Activated CD4-positive, alpha-beta T cell treated with anti-CD3 and anti-CD28 coated beads, Interleukin-2, amount 50 U/mL, for 4 hours (primary cell): Measurements from ENCODE around the gene ARHGAP26.
"Not testable (repeated sequence)": the region's sequence is repeated elsewhere in the genome, so short reads cannot be mapped to it uniquely, and the experiment has no call there.

ENCODE experiments used
- DNase-seq, 2 experiments: peaks; one replicate each; pipeline ENCODE4 v3.0.0-alpha.2; 2020

Gene ARHGAP26

DNA sequence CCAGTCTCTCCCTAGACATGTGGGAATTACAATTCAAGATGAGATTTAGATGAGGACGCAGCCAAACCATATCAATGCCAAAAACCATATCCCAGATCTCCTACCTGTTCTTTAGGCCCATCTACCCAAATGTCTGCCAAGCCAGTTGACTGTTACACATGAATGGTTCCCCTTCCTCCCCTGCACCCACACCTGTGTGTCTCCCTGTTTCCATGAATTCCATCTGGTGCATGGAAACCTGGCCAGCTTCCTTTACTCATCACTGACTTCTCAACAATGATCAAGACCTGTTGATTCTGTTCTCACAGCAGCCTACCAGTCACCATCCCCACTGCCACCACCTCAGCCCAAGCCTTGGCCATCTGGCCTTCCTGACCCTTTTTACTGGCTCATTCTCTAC is 410.6 kb downstream of the ARHGAP26 start:
- DNase-seq = no peak

DNA sequence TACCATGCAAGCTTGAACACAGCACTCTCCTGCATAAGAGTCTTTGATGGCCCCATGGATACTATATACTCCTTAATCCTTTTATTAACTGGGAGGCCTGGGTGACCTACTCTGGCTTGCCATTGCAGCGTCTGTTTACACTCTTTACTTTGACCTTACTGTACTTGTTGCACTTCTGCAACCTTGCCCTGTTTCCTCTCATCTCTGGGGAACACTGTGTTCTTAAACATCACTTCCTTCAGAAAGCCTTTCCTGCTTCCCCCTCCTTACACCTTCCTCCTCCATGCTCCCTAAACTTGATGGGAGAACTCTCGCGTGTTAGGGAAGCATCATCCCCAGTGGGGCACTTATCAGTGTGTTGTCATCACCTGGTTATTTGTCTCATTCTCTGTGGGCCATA is 411.0 kb downstream of the ARHGAP26 start:
- DNase-seq = no peak

DNA sequence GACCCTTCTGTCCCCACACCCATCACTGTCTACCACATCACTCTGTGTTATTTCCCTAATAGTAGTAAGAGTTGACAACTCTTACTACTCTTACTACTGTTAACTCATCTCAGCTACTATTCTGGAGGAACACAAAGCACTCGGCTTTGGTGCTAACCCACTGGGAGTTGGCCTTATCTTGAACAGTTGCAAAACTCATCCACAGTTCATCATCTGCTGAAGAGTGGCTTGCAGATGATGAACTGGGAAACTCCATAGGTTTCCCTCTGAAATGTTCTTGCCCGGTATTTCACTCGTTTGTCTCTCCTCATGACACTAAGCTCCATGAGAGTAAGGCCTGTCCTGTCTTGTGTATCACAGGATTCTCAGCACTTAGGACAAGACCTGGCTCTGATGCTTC is 411.9 kb downstream of the ARHGAP26 start:
- DNase-seq = no peak

DNA sequence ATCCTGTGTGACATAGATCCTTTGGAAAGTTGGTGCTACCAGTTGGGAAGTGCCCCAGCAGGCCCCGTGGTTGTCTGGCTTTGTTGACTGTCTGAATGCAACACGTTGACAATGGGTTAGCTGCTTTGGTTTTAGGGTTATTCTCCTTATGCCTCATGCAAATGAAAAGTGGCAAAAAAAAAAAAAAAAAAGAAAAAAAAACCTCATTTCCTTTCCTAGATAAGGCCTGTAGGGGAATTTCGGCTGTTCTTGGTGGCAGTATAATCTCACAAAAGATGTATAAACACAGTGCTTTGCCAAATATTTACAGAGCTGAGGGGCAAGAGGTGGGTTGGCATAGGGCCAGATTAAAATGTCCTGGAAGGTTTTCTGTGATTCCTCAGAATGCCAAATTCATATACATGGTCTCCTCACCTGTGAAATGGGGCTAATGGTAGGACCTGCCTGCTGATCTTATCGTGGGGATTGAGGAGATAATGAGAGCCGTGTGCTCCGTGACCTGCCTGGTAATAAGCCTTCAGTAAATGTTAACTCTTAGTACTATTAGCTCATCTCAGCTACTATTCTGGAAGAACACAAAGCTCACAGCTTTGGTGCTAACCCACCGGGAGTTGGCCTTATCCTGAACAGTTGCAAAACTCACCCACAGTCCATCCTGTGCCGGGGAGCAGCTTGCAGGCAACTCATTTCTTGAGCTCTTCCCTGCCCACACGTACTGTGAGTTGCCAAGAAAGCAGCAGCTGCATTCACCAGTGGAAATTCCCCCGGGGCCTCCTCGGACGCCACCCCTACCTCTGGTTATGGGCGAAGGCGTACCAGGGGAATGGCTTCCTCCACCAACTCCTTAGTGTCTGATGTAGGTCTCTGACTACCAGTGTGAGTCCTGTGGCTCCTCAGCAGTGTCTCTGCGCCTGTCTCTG is 413.0 kb downstream of the ARHGAP26 start:
- DNase-seq = peak; percentile 31 to 52

DNA sequence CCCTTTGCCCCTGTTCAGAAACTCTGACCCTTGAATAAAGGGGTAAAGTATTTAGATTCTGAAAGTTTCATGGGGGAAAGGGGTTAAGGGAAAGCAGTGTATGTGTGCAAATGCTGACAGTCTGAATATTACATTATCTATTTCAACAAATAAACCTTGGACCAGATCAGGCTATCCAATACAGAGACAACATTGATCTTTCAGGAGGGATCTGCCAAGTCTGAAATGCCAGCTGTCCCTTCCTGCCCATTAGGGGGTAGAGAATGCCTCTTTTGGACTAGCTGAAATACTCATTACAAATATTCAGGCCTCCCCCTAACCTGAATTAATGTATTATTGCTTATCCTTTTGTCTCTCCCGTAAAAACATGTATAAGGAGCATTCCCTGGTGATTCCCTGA is 413.8 kb downstream of the ARHGAP26 start:
- DNase-seq = no peak

DNA sequence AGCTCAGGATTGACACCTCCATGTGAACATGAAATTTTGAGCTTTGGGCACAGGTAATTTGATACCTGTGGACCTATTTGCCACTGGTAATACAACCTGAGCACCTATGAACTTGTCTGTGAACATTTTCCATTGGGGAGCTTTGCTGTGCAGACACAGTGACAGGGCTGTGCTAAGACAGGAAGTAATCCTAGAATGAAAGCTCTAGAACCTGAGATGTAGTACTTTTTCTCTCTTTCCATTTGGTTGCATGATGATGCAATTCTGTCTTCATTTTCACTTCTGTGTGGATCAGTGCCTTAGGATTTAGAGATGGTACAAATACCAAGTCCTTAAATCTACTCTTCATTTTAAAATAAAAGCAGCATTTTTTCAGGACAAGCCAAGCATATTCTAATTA is 416.4 kb downstream of the ARHGAP26 start:
- DNase-seq = no peak

DNA sequence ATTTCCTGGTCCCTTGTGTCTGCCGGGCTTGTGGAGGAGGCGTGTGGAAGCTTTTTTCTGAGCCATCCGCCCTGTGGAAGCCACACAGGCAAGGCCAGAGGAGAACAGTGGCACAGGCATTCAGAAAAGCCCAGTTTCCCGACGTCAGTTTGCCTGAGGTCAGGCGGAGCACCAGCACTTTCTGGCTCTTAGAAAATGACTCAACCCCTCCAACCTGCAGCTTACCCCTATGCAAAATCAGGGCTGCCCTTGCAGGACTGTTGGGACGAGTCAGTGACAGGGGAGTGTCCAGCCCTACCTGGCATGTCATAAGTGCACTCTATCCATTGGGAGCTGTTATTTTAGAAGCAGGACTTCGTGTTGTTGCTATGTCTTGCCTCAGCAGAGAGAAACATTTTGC is 417.3 kb downstream of the ARHGAP26 start:
- no peak for DNase-seq

DNA sequence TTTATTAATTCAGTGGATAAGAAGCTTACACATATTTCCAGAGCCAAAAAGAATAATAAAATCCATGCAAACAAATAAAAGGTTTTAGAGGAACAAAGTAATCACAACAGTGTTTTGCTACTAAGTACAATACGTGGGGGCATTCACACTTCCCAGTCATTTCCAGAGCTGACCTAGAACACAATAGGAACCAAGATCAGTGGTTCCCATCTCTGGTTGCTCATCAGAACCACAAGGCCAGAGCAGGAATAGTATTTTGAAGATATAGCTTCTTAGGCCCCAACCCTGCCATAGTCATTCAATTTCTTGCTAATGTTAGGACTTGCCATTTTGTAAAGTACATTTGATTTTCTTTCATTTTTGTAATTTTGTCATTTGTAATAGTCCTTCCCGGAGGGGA is 417.9 kb downstream of the ARHGAP26 start:
- DNase-seq = no peak

DNA sequence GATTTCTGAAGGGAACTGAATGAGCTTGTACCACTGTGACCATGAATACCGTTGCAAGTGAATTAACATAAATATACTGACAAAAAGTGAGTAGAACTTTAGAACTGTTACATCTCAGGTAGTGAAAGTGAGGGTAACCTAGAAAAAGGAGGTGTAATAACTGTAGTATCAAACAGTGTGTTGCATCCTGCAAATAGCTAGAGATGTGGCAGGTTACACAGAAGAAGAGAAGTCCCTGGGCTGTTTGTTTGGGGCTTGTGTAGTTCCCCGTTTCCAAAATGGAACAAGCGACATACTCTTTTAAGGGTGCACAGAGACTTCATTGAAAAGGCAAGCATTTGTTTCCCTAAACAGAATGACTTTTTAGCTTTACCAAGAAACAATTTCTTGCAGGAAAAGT is 418.5 kb downstream of the ARHGAP26 start:
- DNase-seq = no peak

DNA sequence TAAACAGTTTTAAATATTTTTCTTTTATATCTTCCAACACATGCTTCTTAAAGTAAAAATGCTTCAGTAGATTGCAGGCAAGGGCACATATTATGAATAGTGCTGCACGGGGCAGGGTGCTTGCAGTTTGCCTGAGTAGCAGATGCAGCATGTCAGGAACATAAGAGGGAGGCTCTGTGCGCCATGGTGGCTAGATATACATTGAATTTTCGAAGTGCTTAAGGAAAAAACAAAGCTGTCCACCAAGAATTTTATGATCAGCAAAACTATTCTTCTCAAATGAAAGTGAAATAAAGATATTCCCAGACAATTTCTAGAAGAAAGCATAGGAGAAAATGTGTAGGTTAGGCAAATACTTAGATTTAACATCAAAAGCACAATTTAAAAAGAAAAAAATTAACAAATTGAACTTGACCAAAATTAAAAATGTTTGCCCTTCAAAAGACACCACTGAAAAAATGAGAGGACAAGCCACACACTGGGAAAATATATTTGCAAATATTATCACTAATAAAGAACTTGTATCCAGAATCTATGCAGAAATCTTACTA is 420.2 kb downstream of the ARHGAP26 start:
- DNase-seq = no peak

DNA sequence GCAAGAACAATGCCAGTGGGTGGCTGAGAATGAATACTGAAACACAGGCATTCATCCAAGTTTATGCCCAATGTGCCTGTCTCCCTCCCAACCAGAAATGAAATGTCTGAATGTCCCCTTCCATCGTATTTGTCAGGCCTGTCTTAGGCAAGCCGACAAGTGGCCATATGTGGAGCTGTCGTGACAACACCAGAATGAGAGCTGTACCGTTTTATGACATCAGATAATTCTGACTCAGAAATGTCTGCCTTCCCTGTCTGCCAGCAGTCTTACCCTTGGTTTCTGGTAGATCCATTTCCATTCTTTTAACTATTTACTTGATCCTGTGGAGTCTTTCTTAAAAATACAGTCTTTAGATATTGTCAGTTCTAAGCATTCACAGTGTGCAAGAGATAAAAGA is 421.5 kb downstream of the ARHGAP26 start:
- DNase-seq = no peak

DNA sequence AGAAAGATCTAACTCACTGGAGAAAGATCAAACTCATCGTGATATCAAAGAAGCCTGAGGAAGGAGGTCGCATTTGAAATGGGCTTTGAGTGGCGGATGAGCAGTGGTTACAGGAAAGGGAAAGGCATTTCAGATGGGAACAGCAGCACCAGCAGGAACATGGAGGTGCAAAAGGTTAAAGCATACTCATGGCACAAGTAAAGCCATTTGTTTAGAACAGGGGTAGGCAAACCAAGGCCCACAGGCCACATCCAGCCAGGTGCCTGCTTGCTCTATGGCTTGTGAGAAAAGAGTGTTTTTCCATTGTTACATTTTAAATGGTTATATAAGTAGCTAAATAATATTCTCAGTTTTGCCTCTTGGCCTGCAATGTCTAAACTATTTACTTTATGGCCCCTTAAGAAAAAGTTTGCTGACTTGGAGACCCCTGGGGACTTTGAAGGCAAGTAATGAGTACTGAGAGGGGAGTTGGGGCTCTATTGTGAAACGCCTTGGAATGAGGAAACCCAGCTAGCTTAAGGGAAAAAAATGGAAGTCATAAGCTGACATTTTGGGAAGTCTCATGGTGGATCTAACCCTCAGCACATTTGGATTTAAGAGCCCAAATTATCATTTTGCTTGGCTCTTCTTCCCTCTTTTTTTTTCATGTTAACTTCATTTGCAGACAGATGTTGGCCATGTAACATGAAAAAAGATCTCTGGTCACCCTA is 422.2 kb downstream of the ARHGAP26 start:
- no peak for DNase-seq

DNA sequence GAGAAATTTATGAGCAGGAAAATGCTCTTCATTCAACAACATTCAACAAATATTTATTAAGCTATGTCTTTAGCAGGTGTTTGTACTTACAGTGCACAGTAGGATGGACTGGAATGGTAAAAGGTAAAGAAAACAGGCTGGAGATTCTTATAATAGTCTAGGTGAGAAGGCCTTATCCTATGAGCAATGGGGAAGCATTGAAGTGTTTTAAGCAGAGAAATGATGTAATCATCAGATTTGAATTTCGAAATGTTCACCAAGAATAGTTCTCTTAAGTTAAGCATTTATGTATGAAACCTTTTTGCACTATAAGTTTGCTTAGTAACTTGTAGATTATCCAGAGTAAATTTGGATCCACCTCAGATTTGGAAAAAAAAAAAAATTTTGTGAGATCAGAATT is 424.0 kb downstream of the ARHGAP26 start:
- no peak for DNase-seq

DNA sequence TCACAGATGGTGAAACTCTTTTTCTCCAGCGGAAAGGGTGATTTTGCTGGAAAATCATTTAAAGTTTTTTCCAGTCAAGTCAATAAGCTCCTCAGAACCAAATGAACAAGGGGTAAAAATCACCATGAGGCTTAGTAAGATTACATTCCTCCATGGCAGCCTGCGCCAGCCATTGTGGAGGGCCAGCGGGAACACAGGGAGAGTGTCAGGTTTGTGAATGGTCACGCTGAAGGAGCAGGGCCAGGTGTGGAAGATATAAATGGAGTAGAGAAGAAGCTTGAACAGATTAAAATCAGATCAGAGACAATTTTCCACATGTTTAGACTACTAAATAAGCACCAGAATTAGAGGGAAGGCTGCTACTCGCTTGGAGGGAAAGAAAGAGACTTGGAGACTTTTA is 424.5 kb downstream of the ARHGAP26 start:
- no peak for DNase-seq

DNA sequence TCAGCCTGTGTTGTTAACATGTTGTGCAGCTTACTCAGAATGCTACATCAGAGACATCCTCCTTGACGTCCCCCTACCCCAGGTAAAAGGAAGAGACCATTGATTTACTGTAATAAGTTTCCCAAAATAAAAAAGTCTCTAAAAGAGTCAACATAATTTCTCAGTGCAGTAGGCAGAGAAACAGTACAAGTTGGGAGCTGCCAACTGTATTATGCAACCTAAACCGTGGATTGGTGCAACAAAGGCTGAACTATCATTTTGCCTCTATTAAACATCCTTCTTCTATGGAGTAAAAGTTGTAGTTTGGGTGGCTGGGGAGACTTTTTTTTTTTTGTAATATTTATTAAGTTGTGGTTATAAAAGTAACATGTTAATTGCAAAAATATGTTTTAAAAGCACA is 425.3 kb downstream of the ARHGAP26 start:
- DNase-seq = no peak

DNA sequence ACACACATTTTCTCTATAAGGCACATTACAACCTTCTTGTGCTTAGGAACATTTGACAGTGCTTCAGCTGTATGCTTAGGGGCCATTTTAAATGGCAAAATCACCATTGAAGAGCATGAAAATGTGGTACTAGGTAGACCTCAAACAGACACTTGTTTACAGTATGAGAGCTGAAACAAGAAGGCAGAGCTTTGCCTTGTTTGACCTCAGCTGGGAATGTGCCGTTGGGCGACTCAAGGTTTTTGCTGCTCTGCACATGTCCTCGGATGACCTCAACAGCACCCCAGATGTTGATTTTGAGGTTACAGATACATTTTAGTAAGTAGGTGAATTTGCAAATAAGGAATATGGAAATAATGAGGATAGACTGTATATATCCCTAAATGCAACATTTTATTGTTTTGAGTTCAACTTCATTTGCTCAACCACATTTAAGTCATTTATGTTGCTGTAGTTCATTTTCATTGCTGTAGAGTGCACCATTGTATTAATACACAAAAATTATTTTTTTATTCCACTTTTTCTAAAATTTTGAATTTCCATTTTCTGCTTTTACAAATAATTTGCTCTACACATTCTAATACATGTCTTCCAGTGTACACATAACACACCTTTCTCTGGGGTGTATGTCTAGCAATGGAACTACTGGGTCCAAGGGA is 426.6 kb downstream of the ARHGAP26 start:
- DNase-seq = no peak

DNA sequence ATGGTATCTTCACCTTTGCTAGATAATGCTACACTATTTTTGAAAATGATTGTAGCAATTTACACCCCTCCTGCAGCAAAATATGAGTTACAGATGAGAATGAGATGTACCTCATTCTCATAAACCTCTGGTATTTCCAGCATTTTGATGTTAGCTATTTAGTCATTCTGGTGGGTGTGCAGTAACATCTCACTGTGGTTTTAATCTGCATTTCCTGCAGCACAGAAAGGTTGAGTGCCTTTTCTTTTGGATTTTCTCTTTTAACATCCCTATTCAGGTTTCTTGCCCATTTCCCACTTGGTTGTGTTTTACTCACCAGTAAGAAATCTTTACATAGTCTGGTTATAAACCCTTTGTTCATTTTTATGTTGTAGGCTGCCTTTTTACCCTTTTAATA is 427.1 kb downstream of the ARHGAP26 start:
- DNase-seq = no peak

DNA sequence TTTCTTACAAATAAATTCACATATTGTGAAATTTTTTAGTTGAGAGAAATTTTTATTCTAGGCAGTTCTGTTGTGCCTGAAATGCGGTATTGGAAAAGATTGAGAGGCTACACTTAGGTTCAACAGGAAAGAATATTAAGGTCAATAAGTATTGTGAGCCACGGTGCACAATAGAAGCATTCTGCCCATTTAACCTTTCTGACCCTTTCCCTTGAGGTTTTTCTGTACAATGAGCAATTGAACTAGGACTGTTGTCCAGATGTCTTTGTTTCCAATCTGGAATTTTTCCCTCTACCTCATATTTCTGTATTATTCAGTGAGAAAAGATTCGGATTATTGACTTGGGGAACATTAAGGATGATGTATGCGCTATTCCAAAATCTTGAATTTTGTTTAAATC is 428.2 kb downstream of the ARHGAP26 start:
- DNase-seq = no peak

DNA sequence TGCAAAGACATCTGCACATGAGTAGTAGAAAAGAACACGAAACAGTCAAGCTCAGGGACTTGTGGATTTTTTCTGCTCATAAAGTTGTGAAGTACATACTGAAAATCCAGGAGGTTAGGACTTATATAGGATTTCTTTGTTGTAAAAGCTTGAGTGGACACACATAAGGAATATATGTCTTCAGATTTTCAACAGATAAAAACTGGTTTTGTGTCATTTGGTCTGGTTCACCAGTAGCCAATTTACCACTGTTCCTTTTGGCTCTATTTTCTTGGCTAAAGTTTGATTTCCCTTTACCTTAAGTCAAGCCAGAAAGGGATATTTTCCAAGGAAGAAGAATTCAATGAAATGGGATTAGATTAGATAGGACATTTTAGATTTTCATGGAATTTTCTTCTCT is 429.0 kb downstream of the ARHGAP26 start:
- no peak for DNase-seq

DNA sequence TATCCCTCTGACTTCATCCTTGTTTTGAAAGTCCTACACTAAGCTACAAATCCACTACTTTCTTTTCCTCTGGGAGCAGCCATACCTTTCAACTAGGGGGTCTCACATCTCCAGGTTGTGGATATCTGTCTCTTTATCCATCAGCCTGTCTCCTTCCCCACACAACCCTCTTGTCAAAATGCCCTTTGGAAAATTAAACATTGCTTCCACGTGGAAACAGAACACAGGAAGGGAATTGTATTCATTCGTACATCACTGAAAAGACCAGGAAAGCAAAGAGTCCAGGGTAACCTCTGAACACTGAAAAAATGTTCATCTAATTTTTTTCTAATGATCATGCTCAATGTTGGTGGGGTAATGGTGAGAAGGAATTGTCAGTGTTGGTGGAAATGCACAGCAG is 429.7 kb downstream of the ARHGAP26 start:
- DNase-seq = no peak

DNA sequence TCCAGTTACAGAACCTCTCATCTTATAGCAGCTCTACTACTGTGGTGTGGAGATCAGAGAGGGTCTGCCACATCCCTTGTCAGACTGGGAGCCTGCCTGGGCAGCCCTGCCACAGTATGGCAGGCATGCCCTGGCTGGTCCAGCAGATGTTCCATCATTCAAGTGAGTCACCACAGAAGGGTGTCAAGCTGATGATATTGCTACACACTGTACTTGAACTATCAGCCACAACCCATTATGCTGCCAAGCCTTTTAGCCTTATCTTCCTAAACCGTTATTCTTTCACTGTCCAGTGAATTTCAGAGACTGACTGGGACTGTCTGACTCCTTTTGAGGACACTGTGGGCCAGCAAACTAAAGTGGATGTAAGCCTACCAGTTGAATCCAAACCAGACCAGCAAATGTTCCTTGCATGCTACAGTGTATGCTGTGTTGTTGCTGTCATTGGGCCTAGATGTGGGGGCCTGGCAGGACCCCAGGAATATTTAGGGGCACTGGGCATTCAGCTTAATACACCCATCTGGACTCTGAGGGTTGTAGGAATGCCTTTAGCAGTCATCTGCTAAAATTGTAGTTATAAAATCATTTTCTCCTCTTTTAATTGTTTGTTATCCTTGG is 430.7 kb downstream of the ARHGAP26 start:
- no peak for DNase-seq

DNA sequence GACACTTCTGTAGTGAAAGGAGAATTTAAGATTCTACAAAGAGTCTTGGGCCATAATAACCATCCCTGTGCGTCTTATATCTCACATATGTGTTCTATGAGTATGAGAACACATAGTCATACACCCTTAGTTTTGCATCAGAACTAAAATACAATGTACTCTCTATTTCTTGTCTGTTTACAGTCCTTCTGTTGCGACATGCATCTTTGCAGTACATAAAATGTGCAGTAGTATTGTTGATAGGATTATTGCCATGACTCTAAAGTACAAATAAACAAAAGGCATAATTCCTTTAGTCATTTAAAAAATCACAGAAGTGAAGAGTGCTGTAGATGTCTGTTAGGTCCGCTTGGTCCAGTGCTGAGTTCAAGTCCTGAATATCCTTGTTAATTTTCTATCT is 431.4 kb downstream of the ARHGAP26 start:
- DNase-seq = no peak

DNA sequence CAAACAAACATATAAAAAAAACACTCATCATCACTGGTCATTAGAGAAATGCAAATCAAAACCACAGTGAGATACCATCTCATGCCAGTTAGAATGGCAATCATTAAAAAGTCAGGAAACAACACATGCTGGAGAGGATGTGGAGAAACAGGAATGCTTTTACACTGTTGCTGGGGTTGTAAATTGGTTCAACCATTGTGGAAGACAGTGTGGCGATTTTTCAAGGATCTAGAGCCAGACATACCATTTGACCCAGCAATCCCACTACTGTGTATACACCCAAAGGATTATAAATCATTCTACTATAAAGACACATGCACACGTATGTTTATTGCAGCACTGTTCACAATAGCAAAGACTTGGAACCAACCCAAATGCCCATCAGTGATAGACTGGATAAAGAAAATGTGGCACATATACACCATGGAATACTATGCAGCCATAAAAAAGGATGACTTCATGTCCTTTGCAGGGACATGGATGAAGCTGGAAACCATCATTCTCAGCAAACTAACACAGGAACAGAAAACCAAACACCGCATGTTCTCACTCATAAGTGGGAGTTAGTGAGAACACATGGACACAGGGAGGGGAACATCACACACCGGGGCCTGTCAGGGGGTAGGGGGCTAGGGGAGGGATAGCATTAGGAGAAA is 433.3 kb downstream of the ARHGAP26 start:
- DNase-seq = not testable (repeated sequence)
